Bronchial epithelial cell (primary cell): ENCODE results near the gene FBXO39. TPM values are rescaled to one million over a fixed set of nuclear protein-coding genes. Genes with fewer than 3 reads are reported as not detected.
A peak's percentile ranks its signal among the peaks of the same experiment; 100 is the strongest.
"Not testable (repeated sequence)": the region's sequence is repeated elsewhere in the genome, so short reads cannot be mapped to it uniquely, and the experiment has no call there.

Experiments used
- DNase-seq: peaks from one replicate; pipeline ENCODE4 v3.0.0-alpha.2; 2010; ENCODE audit warnings: low read depth
- FAIRE-seq: peaks from 2 replicates; lab custom pipeline; 2011; peaks lifted over from hg19 to GRCh38; lab: Jason Lieb, UNC
- H3K27me3 ChIP-seq: 2 replicates; pipeline ENCODE4 v1.5.1; 2011; ENCODE audit warnings: low read length; ENCODE audit not compliant: control insufficient read depth, insufficient read depth
- H3K36me3 ChIP-seq: 2 replicates; pipeline ENCODE4 v1.5.1; 2011; ENCODE audit warnings: low read length; ENCODE audit not compliant: control insufficient read depth, insufficient read depth
- H3K4me3 ChIP-seq: 2 replicates; pipeline ENCODE4 v1.5.1; 2011; ENCODE audit warnings: mild to moderate bottlenecking, low read depth, low read length, control low read depth
- total RNA-seq: library from RNA; depleted of rRNA; stranded (reverse); fragments of >200 nt; gene quantifications from 2 replicates; pipeline ENCODE4 v1.2.1, GENCODE V29; 2014
- TF ChIP-seq, protein P1 (sequence below): IDR thresholded peaks from 2 replicates; pipeline ENCODE4 v1.5.1; 2011; ENCODE audit warnings: mild to moderate bottlenecking, moderate library complexity, low read length, control low read depth, inconsistent platforms; ENCODE audit not compliant: insufficient read depth, severe bottlenecking

Gene FBXO39
- total RNA-seq = 0.13 TPM in 1 of 2 replicates, not detected in the other

DNA sequence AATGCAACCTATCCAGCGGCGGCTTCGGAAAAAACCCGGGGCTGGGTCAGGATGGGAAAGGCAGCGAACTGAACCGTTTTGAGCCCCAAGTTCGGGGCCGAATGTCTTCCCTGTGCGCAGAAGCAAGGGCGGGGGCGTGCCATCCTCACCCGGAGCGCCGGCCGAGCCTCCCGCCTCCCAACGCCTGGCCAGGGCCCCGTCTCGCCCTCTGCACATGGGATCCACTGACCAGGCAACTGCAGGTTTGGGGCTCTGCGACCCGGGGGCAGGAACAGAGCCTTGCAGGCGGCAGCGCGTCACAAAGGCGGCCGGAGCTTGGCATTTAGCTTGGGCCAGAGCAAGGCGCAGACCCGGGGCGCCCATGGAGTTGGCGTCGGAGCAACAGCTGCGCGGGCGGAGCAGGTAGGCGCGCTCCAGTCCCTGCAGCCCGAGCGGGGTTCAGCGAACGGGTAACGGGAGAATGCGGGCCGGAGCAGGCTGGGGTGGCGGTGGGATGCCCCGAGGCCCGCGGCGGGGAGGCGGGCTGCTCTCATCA, at the start of gene FBXO39:
FBXO39 (plus strand) TSS at position 345 of the 535 bp plus-strand sequence. CDS start 3,654 bp downstream, outside the sequence.
- no peak for FAIRE-seq
- TF ChIP-seq, protein P1, sequence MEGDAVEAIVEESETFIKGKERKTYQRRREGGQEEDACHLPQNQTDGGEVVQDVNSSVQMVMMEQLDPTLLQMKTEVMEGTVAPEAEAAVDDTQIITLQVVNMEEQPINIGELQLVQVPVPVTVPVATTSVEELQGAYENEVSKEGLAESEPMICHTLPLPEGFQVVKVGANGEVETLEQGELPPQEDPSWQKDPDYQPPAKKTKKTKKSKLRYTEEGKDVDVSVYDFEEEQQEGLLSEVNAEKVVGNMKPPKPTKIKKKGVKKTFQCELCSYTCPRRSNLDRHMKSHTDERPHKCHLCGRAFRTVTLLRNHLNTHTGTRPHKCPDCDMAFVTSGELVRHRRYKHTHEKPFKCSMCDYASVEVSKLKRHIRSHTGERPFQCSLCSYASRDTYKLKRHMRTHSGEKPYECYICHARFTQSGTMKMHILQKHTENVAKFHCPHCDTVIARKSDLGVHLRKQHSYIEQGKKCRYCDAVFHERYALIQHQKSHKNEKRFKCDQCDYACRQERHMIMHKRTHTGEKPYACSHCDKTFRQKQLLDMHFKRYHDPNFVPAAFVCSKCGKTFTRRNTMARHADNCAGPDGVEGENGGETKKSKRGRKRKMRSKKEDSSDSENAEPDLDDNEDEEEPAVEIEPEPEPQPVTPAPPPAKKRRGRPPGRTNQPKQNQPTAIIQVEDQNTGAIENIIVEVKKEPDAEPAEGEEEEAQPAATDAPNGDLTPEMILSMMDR = no peak
- no peak for DNase-seq
- Histone ChIP-seq H3K36me3 (no peaks in the 10 kb centered on the region), H3K27me3 (peaks cover 10% of the 10 kb centered on the region), H3K4me3 (no peak within 1 kb of the TSS)

DNA sequence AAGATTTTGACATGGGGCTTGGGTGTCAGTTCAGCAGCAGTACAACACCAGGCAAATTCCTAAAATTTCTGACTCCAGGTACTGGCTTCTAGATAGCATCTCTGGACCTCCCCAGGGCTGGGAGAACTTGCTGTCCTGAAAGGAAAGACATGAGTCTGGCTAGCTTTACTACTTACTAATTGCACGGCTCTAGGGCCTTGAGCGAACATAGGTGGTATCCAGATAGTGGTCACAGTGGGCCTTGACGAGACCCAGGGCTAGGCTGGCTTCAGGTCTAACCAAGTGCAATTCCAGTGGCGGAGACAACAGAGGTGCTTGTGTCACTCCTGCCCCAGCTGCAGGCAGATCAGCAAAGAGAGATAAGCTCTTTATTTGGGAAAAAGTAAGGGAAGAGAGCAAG, 46.5 kb upstream of the FBXO39 start:
- H3K4me3 ChIP-seq = no peak overlapping the region
- H3K36me3 ChIP-seq = no peaks in the 10 kb centered on the region
- no peaks in the 10 kb centered on the region for H3K27me3 ChIP-seq
- TF ChIP-seq, protein P1 = no peak
- DNase-seq (no peak), FAIRE-seq (no peak)

DNA sequence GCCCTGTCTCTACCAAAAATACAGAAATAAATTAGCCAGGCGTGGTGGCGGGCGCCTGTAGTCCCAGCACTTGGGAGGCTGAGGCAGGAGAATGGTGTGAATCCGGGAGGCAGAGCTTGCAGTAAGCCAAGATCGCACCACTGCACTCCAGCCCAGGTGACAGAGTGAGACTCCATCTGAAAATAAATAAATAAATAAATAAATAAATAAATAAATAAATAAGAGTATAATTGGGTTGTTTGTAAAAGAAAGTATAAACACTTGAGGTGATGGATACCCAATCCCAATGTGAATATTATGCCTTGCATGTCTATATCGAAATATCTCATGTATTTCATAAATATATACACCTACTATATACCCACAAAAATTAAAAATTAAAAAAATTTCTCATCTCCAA, 29.4 kb upstream of the FBXO39 start:
- DNase-seq, H3K27me3 ChIP-seq, FAIRE-seq, H3K36me3 ChIP-seq, H3K4me3 ChIP-seq: not testable (repeated sequence)

DNA sequence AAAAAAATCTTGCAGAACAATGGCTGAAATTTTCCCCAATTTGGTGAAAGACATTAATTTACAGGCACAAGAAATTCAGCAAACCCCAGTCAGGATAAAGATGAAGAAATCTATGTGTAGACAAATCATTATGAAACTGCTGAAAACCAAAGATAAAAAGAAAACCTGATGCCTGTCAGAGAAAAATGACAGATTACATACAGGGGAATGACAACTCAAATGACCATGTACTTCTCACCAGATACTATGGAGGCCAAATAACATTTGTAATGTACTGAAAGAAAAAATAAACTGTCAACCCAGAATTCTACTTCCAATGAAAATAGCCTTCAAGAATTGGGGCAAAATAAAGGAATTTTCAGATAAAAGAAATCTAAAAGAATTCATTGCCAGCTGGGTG, 27.4 kb upstream of the FBXO39 start:
- TF ChIP-seq, protein P1 = no peak
- FAIRE-seq (no peak), DNase-seq (no peak)
- Histone ChIP-seq H3K27me3 (no peaks in the 10 kb centered on the region), H3K36me3 (no peaks in the 10 kb centered on the region), H3K4me3 (no peak overlapping the region)

DNA sequence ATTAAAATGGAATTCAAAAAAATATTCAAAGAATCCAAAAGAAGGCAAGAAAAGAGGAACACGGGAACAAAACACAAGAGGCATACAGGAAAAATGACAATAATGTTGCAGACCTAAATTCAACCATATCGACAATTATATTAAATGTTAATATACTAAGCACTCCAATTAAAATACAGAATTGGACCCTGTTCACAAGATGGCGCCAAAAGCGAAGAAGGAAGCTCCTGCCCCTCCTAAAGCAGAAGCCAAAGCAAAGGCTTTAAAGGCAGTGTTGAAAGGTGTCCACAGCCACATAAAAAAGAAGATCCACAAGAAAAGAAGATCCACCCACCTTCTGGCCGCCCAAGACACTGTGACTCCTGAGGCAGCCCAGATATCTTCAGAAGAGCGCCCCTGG, 26.5 kb upstream of the FBXO39 start:
- no peak overlapping the region for H3K4me3 ChIP-seq
- no peaks in the 10 kb centered on the region for H3K36me3 ChIP-seq
- no peaks in the 10 kb centered on the region for H3K27me3 ChIP-seq
- TF ChIP-seq, protein P1 = no peak
- FAIRE-seq (no peak), DNase-seq (peak; percentile 7)

DNA sequence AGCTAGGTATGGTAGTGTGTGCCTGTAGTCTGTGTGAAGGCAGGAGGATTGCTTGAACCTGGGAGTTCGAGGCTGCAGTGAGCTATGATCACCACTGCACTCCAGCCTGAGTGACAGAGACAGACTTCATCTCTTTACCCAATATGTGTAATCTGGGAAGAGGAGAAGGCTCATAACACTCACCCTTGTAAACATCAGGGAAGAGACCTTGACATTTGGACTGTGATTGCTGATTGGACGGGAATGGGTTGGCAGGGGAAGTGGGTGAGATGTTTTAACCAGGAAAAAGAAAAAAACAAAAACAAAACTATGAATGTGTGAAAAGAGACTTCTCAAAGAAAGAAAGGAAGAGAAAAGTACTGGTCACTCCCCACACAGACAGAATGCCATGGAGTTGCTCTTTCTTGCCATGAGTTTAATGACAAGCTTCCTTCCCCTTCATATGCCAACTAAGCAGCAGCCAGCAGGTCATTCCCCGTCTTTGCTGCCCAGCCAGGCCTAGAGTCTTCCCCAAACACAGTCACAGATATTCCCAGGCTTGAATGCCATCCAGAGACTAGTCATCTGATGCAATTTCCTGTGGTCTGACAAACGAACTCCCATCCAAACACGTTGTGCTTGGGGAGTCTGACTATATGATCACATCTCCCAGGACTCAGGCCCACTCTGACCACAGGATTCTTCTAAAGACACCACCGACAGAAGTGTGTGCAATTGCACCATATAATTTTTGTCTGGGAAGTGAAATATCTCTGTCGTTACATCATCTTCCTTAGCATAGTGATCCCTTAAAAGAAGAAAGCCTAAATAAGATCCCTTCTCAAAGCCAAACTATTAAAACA, 23.7 kb upstream of the FBXO39 start:
- H3K36me3 ChIP-seq = no peaks in the 10 kb centered on the region
- TF ChIP-seq, protein P1 = no peak
- H3K4me3 ChIP-seq = no peak overlapping the region
- no peaks in the 10 kb centered on the region for H3K27me3 ChIP-seq
- FAIRE-seq (no peak), DNase-seq (peak; percentile 93)
